ENCODE results near the gene GLIPR2. TPM values are rescaled to one million over a fixed set of nuclear protein-coding genes. Genes with fewer than 3 reads are reported as not detected.
A peak's percentile ranks its signal among the peaks of the same experiment; 100 is the strongest.

GLIPR2 gene
- polyA plus RNA-seq, 1 of the 3 experiments (the other 2 are of a cell fraction): 38.3 TPM

GRCh38 chr9:36189976-36190375, 53.4 kb downstream of the GLIPR2 start:
- Histone ChIP-seq H3K4me1 (ENCODE audit: control insufficient read depth in 1 of 2, insufficient read depth in 2 of 2, low read depth in 1 of 2, low read length in 1 of 2) (peaks cover 6 to 27% of the 10 kb centered on the region in 2 experiments), H2AFZ (ENCODE audit: low read depth) (peak overlapping the region; percentile 90), H3K9ac (peak overlapping the region; percentile 95), H4K20me1 (ENCODE audit: insufficient read depth) (peaks cover 36% of the 10 kb centered on the region), H3K4me2 (peak overlapping the region; percentile 83), H3K4me3 (ENCODE audit: low read depth in 2 of 2, low read length in 1 of 2) (peak overlapping the region; percentile 84 to 94), H3F3A (replicated peaks; ENCODE audit: insufficient read depth) (peaks cover 5% of the 10 kb centered on the region), H3K27me3 (ENCODE audit: insufficient read depth) (no peaks in the 10 kb centered on the region), H3K9me2 (no peaks in the 10 kb centered on the region), H3K79me2 (ENCODE audit: insufficient read depth) (peaks cover 47% of the 10 kb centered on the region), H3K9me3 (no peaks in the 10 kb centered on the region), H3K27ac (ENCODE audit: low read depth in 2 of 2, low read length in 1 of 2) (peak overlapping the region; percentile 83 to 87), H3K36me3 (replicated peaks in 1 of 2; ENCODE audit: control insufficient read depth in 1 of 2, insufficient read depth in 2 of 2, low read length in 1 of 2) (peaks cover 0 to 2% of the 10 kb centered on the region in 2 experiments)
- ChIA-PET CTCF (interaction anchor here (0.8 to 3.6 kb wide), 19 partner anchors 11 to 258 kb away, joined by 3 to 15 read pairs (median 5); partner anchors contain the start of genes CCIN and GLIPR2), POLR2A (interaction anchor here (0.6 to 1.7 kb wide), 14 partner anchors 12 to 210 kb away, joined by 3 to 7 read pairs (median 3); partner anchors contain the start of genes CCIN and RNF38)
- WGBS (ENCODE audit: low lambda C conversion rate): 38% methylated on average over 9 of the region's 9 CpGs
- no peak for TF ChIP-seq MEF2A (IDR thresholded peaks at IDR 0.05; ENCODE audit: borderline replicate concordance, low read depth)
- no peak for TF ChIP-seq POLR2AphosphoS5 (IDR thresholded peaks at IDR 0.05; ENCODE audit: low read depth, low read length)
- no peak for TF ChIP-seq CHD2 (IDR thresholded peaks at IDR 0.05; ENCODE audit: low read length, partially characterized antibody)
- no peak for TF ChIP-seq SMC3 (IDR thresholded peaks at IDR 0.05; ENCODE audit: low read depth, low read length)
- TF ChIP-seq RFX5 (IDR thresholded peaks at IDR 0.05; ENCODE audit: low read length): no peak
- no peak for TF ChIP-seq NRF1 (IDR thresholded peaks at IDR 0.05; ENCODE audit: low read depth, low read length)
- TF ChIP-seq RCOR1 (IDR thresholded peaks at IDR 0.05; ENCODE audit: low read length): no peak
- no peak for TF ChIP-seq GABPA (IDR thresholded peaks at IDR 0.05; ENCODE audit: low read depth)
- no peak for TF ChIP-seq ZBTB33 (IDR thresholded peaks at IDR 0.05; ENCODE audit: borderline replicate concordance, low read depth)
- TF ChIP-seq EP300 (IDR thresholded peaks at IDR 0.05; ENCODE audit: borderline replicate concordance in 1 of 2, low read depth in 1 of 2, low read length in 1 of 2): no peak
- TF ChIP-seq, protein P1, sequence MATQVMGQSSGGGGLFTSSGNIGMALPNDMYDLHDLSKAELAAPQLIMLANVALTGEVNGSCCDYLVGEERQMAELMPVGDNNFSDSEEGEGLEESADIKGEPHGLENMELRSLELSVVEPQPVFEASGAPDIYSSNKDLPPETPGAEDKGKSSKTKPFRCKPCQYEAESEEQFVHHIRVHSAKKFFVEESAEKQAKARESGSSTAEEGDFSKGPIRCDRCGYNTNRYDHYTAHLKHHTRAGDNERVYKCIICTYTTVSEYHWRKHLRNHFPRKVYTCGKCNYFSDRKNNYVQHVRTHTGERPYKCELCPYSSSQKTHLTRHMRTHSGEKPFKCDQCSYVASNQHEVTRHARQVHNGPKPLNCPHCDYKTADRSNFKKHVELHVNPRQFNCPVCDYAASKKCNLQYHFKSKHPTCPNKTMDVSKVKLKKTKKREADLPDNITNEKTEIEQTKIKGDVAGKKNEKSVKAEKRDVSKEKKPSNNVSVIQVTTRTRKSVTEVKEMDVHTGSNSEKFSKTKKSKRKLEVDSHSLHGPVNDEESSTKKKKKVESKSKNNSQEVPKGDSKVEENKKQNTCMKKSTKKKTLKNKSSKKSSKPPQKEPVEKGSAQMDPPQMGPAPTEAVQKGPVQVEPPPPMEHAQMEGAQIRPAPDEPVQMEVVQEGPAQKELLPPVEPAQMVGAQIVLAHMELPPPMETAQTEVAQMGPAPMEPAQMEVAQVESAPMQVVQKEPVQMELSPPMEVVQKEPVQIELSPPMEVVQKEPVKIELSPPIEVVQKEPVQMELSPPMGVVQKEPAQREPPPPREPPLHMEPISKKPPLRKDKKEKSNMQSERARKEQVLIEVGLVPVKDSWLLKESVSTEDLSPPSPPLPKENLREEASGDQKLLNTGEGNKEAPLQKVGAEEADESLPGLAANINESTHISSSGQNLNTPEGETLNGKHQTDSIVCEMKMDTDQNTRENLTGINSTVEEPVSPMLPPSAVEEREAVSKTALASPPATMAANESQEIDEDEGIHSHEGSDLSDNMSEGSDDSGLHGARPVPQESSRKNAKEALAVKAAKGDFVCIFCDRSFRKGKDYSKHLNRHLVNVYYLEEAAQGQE (IDR thresholded peaks at IDR 0.05; ENCODE audit: low read depth, low read length): no peak
- no peak for TF ChIP-seq FOXJ3 (CRISPR knock-in tag; IDR thresholded peaks at IDR 0.05)
- no peak for TF ChIP-seq YY1 (IDR thresholded peaks at IDR 0.05; ENCODE audit: low read depth)
- no peak for TF ChIP-seq GATA2 (CRISPR knock-in tag; IDR thresholded peaks at IDR 0.05)
- no peak for TF ChIP-seq EZH2phosphoT487 (IDR thresholded peaks at IDR 0.05; ENCODE audit: borderline replicate concordance, low read depth)
- TF ChIP-seq FOXM1 (IDR thresholded peaks at IDR 0.05; ENCODE audit: low read depth): no peak
- no peak for TF ChIP-seq SIN3A (IDR thresholded peaks at IDR 0.05; ENCODE audit: borderline replicate concordance, low read depth, low read length)
- TF ChIP-seq RAD21 (IDR thresholded peaks at IDR 0.05; ENCODE audit: low read length): no peak
- TF ChIP-seq FOSL2 (IDR thresholded peaks at IDR 0.05; ENCODE audit: borderline replicate concordance, low read depth): no peak
- no peak for TF ChIP-seq CTCF (IDR thresholded peaks at IDR 0.05)
- no peak for DNase-seq

Data from SK-N-SH (cell line).